Measurements from ENCODE around the gene SPEM3. TPM values are rescaled to one million over a fixed set of nuclear protein-coding genes. Genes with fewer than 3 reads are reported as not detected.
"Not testable (repeated sequence)": the region's sequence is repeated elsewhere in the genome, so short reads cannot be mapped to it uniquely, and the experiment has no call there.

SPEM3 gene
- total RNA-seq, 5 donors from 2014 or later (not counting 1 experiment from before 2014, with no cell fraction given), result not detected

GRCh38 chr17:7481275-7481674 lies 52.6 kb downstream of the SPEM3 start, which contains the start of gene SLC35G6:
Gene SLC35G6 (plus strand): TSS chr17:7481446. CDS start chr17:7481517, 71 bp downstream.
- CTCF ChIA-PET; H3K27me3 ChIP-seq (replicated peaks in 1 of 2; ENCODE audit: control insufficient read depth in 2 of 2, extremely low read depth in 1 of 2, insufficient read depth in 2 of 2, low read length in 1 of 2); H3K9me3 ChIP-seq; H3K36me3 Mint-ChIP-seq; DNase-seq; H3K27me3 Mint-ChIP-seq; ATAC-seq (replicated peaks in 1 of 4); H3K9me3 Mint-ChIP-seq; H3K36me3 ChIP-seq (ENCODE audit: control insufficient read depth in 2 of 2, extremely low read depth in 1 of 2, insufficient read depth in 1 of 2, low read length in 1 of 2): not testable (repeated sequence)
- Mint-ChIP-seq H3K27ac (peak within 1 kb of the TSS; percentile 100), H3K4me3 (peak within 1 kb of the TSS; percentile 88 to 92 (median 90)), H3K4me1 (peaks cover 73 to 79% (median 75%) of the 10 kb centered on the region in 3 donors)
- peak within 1 kb of the TSS; percentile 72 to 94 for H3K4me3 ChIP-seq (ENCODE audit: control insufficient read depth in 1 of 2, extremely low read depth in 1 of 2, low read length in 1 of 2)
- peaks cover 25 to 76% of the 10 kb centered on the region in 2 experiments for H3K4me1 ChIP-seq (ENCODE audit: control insufficient read depth in 1 of 2, extremely low read depth in 1 of 2, insufficient read depth in 2 of 2, low read length in 2 of 2)
- peak within 1 kb of the TSS; percentile 90 for H3K27ac ChIP-seq (ENCODE audit: low read length)
- POLR2A ChIA-PET, result interaction anchor here in 1 of 2 donors (0.6 to 0.7 kb wide), 3 partner anchors 40 to 145 kb away, joined by 3 to 7 read pairs (median 3); partner anchors contain the start of gene ACAP1
- WGBS (ENCODE audit: insufficient coverage), result no CpG with 5 or more reads among the region's 4 CpGs

- DNase-seq; H3K36me3 ChIP-seq (ENCODE audit: control insufficient read depth in 2 of 2, extremely low read depth in 1 of 2, insufficient read depth in 1 of 2, low read length in 1 of 2); H3K9me3 ChIP-seq; H3K27me3 ChIP-seq (replicated peaks in 1 of 2; ENCODE audit: control insufficient read depth in 2 of 2, extremely low read depth in 1 of 2, insufficient read depth in 2 of 2, low read length in 1 of 2); CTCF ChIA-PET; H3K4me3 ChIP-seq (ENCODE audit: control insufficient read depth in 1 of 2, extremely low read depth in 1 of 2, low read length in 1 of 2); H3K27me3 Mint-ChIP-seq; H3K36me3 Mint-ChIP-seq; H3K9me3 Mint-ChIP-seq; ATAC-seq (replicated peaks in 1 of 4): not testable (repeated sequence)
- POLR2A ChIA-PET, result interaction anchor here in 1 of 2 donors (0.7 kb wide), 2 partner anchors 79 to 146 kb away, joined by 3 read pairs; partner anchors contain the start of gene ACAP1
- H3K27ac ChIP-seq (ENCODE audit: low read length), result peak overlapping the region; percentile 99
- Mint-ChIP-seq H3K4me1 (peaks cover 73 to 79% (median 75%) of the 10 kb centered on the region in 3 donors), H3K27ac (peak overlapping the region; percentile 100), H3K4me3 (peak overlapping the region; percentile 92 to 99 (median 98))
- peaks cover 29 to 72% of the 10 kb centered on the region in 2 experiments for H3K4me1 ChIP-seq (ENCODE audit: control insufficient read depth in 1 of 2, extremely low read depth in 1 of 2, insufficient read depth in 2 of 2, low read length in 2 of 2)
- 99% methylated on average over 20 of the region's 31 CpGs for WGBS (ENCODE audit: insufficient coverage)
Measured at GRCh38 chr17:7481842-7482741, 53.4 kb downstream of the SPEM3 start.

Other genes with a start within 250 kb of the SPEM3 start
- 1 to 10 TPM in 2 of 5 donors, under 1 TPM in 3; 0.60 to 1.8 (median 0.82) TPM for gene ASGR1, start 249.5 kb upstream of the SPEM3 start, total RNA-seq
- 10 to 100 TPM in 2 of 5 donors, 1 to 10 TPM in 3; 8.1 to 13.6 (median 9.3) TPM for gene DLG4, start 209.0 kb upstream of the SPEM3 start, total RNA-seq
- gene ACADVL, start 208.9 kb upstream of the SPEM3 start, total RNA-seq, result 100 to 1,000 TPM; 275 to 424 (median 385) TPM
- 10 to 100 TPM; 48.2 to 76.3 (median 70.4) TPM for gene DVL2, start 194.3 kb upstream of the SPEM3 start, total RNA-seq
- 10 to 100 TPM; 13.3 to 51.6 (median 43.5) TPM for gene PHF23, start 189.4 kb upstream of the SPEM3 start, total RNA-seq
- gene GABARAP, start 186.4 kb upstream of the SPEM3 start, total RNA-seq, result 100 to 1,000 TPM; 197 to 278 (median 276) TPM
- gene CTDNEP1, start 177.1 kb upstream of the SPEM3 start, total RNA-seq, result 100 to 1,000 TPM; 109 to 131 (median 125) TPM
- gene ELP5, start 176.6 kb upstream of the SPEM3 start, total RNA-seq, result 10 to 100 TPM; 29.8 to 35.9 (median 33.3) TPM
- gene CLDN7, start 166.4 kb upstream of the SPEM3 start, total RNA-seq, result 1 to 10 TPM; 2.4 to 5.9 (median 2.9) TPM
- under 1 TPM in 1 of 5 donors, not detected in 4; 0.06 TPM for gene SLC2A4, start 147.1 kb upstream of the SPEM3 start, total RNA-seq
- under 1 TPM in 4 of 5 donors, not detected in 1; 0.20 to 0.57 (median 0.45) TPM for gene YBX2, start 134.2 kb upstream of the SPEM3 start, total RNA-seq
- gene EIF5A, start 121.2 kb upstream of the SPEM3 start, total RNA-seq, result 100 to 1,000 TPM; 286 to 481 (median 306) TPM
- gene GPS2, start 113.5 kb upstream of the SPEM3 start, total RNA-seq, result 100 to 1,000 TPM; 114 to 129 (median 125) TPM
- gene NEURL4, start 99.5 kb upstream of the SPEM3 start, total RNA-seq, result 10 to 100 TPM; 49.5 to 90.2 (median 80.0) TPM
- 100 to 1,000 TPM; 531 to 781 (median 649) TPM for gene ACAP1, start 92.3 kb upstream of the SPEM3 start, total RNA-seq
- 1 to 10 TPM; 2.4 to 7.3 (median 4.8) TPM for gene KCTD11, start 76.7 kb upstream of the SPEM3 start, total RNA-seq
- gene TMEM95, start 73.7 kb upstream of the SPEM3 start, total RNA-seq, result not detected
- 10 to 100 TPM in 3 of 5 donors, 1 to 10 TPM in 2; 5.7 to 18.3 (median 16.0) TPM for gene TNK1, start 47.8 kb upstream of the SPEM3 start, total RNA-seq
- gene PLSCR3, start 34.3 kb upstream of the SPEM3 start, total RNA-seq, result 100 to 1,000 TPM; 101 to 145 (median 140) TPM
- gene TMEM256, start 24.8 kb upstream of the SPEM3 start, total RNA-seq, result 10 to 100 TPM; 28.7 to 48.9 (median 45.6) TPM
- gene NLGN2, start 21.0 kb upstream of the SPEM3 start, total RNA-seq, result 1 to 10 TPM; 6.8 to 8.9 (median 8.4) TPM
- gene SPEM1, start 8.5 kb upstream of the SPEM3 start, total RNA-seq, result not detected
- not detected for gene SPEM2, start 3.2 kb upstream of the SPEM3 start, total RNA-seq
- gene TMEM102, start 6.6 kb downstream of the SPEM3 start, total RNA-seq, result 10 to 100 TPM in 3 of 5 donors, 1 to 10 TPM in 2; 8.8 to 26.9 (median 23.5) TPM
- 1 to 10 TPM; 2.4 to 4.2 (median 3.3) TPM for gene FGF11, start 10.7 kb downstream of the SPEM3 start, total RNA-seq
- gene CHRNB1, start 16.2 kb downstream of the SPEM3 start, total RNA-seq, result 10 to 100 TPM in 3 of 5 donors, 1 to 10 TPM in 2; 6.6 to 12.0 (median 11.0) TPM
- gene ZBTB4, start 50.8 kb downstream of the SPEM3 start, total RNA-seq, result 10 to 100 TPM; 64.0 to 86.6 (median 82.7) TPM
- not detected for gene SLC35G6, start 52.6 kb downstream of the SPEM3 start, total RNA-seq
- 100 to 1,000 TPM; 198 to 444 (median 212) TPM for gene POLR2A, start 55.5 kb downstream of the SPEM3 start, total RNA-seq
- gene TNFSF12, start 120.2 kb downstream of the SPEM3 start, total RNA-seq, result 10 to 100 TPM; 38.3 to 72.8 (median 61.4) TPM
- 1 to 10 TPM; 1.3 to 5.6 (median 4.6) TPM for gene TNFSF13, start 129.9 kb downstream of the SPEM3 start, total RNA-seq
- 10 to 100 TPM; 38.7 to 43.3 (median 42.6) TPM for gene SENP3, start 133.1 kb downstream of the SPEM3 start, total RNA-seq
- 1 to 10 TPM in 3 of 5 donors, not detected in 2; 4.4 to 7.0 (median 5.5) TPM for gene CD68, start 150.8 kb downstream of the SPEM3 start, total RNA-seq
- 10 to 100 TPM; 27.0 to 31.4 (median 28.6) TPM for gene MPDU1, start 155.0 kb downstream of the SPEM3 start, total RNA-seq
- gene SOX15, start 161.2 kb downstream of the SPEM3 start, total RNA-seq, result 1 to 10 TPM in 2 of 5 donors, under 1 TPM in 1, not detected in 2; 0.70 to 1.2 (median 1.1) TPM
- gene FXR2, start 186.0 kb downstream of the SPEM3 start, total RNA-seq, result 10 to 100 TPM; 25.4 to 44.7 (median 40.5) TPM
- gene SAT2, start 199.0 kb downstream of the SPEM3 start, total RNA-seq, result 10 to 100 TPM; 53.2 to 68.8 (median 58.5) TPM
- gene SHBG, start 201.3 kb downstream of the SPEM3 start, total RNA-seq, result not detected
- under 1 TPM in 4 of 5 donors, not detected in 1; 0.07 to 0.57 (median 0.43) TPM for gene ATP1B2, start 222.1 kb downstream of the SPEM3 start, total RNA-seq

Measured in T-cell (primary cell).